D721Med (cell line): ENCODE results near the gene AKAP7.

Experiments used
- DNase-seq: peaks from one replicate; pipeline ENCODE4 v3.0.0; 2011; ENCODE audit warnings: low spot score; ENCODE audit not compliant: insufficient read length
- FAIRE-seq: peaks from 2 replicates; lab custom pipeline; 2011; peaks lifted over from hg19 to GRCh38; lab: Jason Lieb, UNC
- TF ChIP-seq, protein P1 (sequence below): IDR thresholded peaks from 2 replicates; pipeline ENCODE4 v1.5.1; 2012; ENCODE audit warnings: mild to moderate bottlenecking, control low read depth; ENCODE audit not compliant: insufficient read depth; ENCODE audit errors: missing control alignments

The AKAP7 gene

DNA sequence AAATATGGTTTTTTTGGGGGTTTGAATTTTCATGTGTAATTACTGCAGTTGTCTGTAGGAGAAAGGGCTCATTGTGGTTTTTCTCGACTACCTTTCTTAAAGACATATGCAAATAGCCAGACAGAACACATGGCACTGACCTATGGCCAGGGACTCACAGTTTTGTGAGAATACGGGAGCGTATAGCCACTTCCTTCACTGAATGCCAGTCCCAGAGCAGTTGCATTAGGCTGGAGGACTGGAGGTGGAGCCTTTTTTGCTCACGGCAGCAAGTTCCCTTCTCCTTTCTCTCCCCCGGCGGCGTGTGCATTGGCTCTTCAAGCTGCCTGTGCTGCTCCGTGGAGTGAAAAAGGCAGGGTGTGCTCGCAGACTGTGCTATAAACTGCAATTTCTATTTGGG, 114.9 kb downstream of the AKAP7 start:
- FAIRE-seq (no peak), DNase-seq (no peak)
- TF ChIP-seq, protein P1, sequence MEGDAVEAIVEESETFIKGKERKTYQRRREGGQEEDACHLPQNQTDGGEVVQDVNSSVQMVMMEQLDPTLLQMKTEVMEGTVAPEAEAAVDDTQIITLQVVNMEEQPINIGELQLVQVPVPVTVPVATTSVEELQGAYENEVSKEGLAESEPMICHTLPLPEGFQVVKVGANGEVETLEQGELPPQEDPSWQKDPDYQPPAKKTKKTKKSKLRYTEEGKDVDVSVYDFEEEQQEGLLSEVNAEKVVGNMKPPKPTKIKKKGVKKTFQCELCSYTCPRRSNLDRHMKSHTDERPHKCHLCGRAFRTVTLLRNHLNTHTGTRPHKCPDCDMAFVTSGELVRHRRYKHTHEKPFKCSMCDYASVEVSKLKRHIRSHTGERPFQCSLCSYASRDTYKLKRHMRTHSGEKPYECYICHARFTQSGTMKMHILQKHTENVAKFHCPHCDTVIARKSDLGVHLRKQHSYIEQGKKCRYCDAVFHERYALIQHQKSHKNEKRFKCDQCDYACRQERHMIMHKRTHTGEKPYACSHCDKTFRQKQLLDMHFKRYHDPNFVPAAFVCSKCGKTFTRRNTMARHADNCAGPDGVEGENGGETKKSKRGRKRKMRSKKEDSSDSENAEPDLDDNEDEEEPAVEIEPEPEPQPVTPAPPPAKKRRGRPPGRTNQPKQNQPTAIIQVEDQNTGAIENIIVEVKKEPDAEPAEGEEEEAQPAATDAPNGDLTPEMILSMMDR, result no peak

DNA sequence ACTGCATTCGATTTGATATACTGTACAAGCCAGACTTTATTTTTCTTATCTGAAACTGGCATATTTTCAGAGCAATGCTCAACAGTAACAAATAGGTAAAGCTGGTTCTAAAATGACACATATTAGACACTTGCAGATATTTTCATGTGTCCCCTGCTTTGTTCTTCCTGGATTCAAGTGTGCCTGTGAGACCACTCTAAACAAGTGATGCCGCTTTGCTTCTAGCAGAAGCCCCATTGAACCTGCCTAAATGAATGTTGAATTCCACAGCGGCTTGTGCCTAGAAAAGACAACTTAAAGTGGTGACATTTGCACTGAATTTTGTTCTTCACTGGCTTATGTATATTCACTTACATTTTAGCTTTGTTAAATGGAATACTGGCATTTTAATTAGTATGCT, 115.7 kb downstream of the AKAP7 start:
- TF ChIP-seq, protein P1, result no peak
- DNase-seq (no peak), FAIRE-seq (no peak)

DNA sequence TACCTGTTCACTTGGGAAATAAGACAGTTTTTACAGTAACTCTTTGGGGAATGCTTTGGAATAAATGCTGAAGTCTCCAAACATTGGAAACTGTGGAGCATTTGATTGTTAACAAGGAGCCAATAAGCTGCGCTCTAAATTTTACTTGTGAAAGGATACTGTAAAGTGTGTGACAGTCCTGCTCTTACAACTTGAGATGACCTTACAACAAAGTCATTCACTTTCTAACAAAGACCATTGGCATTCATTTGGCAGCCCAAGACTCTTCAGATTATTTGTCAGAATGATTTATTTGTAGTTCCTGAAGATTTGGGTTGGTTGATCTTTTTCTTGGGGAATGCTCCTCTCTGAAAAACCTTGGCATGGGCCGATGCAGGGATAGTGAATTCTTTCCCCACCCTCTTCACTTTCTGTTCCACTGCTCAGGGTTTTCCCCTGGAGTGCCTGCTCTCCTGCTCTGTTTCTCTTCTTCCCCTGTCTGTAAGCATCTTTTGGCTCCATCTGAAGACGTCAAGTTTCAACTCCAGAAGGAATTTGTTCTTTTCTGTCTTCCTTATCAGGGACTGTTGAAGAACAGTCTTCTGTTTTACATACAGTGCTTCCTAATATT, 116.4 kb downstream of the AKAP7 start:
- FAIRE-seq (no peak), DNase-seq (no peak)
- TF ChIP-seq, protein P1, result no peak

DNA sequence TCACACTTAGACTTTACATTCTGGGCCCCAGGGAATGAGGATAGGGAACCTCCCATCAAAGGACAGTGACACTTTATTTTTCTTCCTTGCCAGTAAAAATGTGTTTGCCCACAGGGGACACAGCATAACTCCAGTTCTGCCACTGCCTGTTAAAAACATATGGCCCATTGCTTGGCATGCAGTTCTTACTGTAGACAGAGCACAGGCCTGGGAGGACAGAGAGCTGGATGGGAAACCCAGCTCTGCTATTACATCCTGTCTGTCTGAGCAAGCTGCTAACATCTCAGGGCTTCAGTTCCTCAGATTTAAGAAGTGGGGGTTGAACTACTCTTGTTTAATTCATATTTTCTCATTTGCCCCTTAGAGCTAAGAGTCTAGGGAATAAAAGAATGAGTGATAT, 120.2 kb downstream of the AKAP7 start:
- TF ChIP-seq, protein P1, result no peak
- no peak for DNase-seq
- no peak for FAIRE-seq

DNA sequence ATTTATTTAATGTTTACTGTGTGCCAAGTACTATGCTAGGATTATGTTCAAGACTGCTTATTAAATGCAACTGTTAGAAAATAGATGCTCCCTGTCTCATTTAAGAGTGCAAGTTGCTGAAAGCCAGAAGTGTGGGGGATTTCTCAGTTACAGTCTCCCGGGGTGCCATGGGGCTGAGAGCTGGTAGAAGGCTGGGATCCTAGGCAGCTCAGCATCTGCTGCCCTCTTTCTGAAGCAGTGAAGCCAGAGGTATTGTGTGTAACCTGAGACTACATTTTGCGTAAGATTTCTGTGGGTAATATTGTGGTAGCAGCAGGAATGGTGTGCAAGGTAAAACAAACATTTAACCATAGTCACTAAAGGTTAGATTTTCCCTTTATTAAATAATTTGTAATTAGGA, 120.6 kb downstream of the AKAP7 start:
- DNase-seq, result no peak
- FAIRE-seq, result no peak
- TF ChIP-seq, protein P1, result no peak

DNA sequence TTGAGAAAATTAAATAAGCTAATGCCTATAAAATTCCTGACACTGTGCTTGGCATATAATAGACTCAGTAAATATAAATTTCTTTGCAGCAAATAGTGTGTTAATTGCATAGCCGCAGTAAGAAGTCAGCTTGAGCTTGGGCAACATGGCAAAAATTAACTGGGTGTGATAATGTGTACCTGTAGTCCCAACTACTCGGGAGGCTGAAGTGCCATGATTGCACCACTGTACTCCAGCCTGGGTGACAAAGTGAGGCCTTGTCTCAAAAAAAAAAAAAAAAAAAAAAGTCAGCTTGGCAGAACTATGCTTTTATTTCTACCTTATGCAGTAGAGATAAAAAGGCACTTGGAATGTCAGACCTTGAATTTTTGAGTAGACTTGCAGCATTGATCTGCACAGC, 121.8 kb downstream of the AKAP7 start:
- no peak for FAIRE-seq
- TF ChIP-seq, protein P1, result no peak
- DNase-seq, result no peak

DNA sequence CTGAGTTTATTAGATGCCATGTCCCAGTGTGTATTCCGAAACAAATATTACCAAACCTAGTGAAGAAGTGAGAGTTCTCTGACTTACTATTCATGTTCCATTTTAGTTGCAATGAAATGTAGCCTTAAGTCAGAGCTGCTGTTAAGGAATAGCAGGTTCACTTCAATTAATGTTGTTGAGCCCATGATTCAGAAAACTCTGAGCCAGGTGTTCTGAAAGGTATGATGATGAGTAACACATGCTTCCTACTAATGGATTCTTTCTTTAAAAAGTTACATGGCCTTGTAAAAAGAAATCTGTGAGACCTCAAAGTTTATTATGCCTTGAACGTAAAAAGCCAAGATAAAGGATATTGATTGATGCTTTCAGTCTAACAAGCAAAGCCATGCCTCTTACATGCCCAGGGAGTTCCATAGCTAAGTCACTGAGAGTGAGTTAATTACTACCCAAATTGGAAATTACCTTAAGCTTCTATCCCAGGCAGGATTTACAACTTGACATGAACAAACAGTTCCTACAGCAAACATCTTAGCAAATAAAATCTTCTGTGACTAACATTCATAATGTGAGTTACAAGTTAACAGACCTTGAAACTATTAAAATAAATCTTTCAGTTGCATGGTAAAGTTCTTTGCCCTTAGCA, 122.9 kb downstream of the AKAP7 start:
- no peak for FAIRE-seq
- DNase-seq, result no peak
- TF ChIP-seq, protein P1, result no peak
